GM21515 (cell line): ENCODE results near the gene KMT2B.

Source experiments
- ATAC-seq: cut with Tn5 transposase; IDR thresholded peaks from one replicate; pipeline ENCODE4 v1.9.1; 2021; ENCODE audit not compliant: unreplicated experiment

The KMT2B gene

GRCh38 chr19:35776102-35776788 lies 58.4 kb downstream of the KMT2B start:
- no peak for ATAC-seq

- ATAC-seq: no peak
Measured at GRCh38 chr19:35777086-35777841, 59.5 kb downstream of the KMT2B start.

GRCh38 chr19:35777961-35778360 lies 60.2 kb downstream of the KMT2B start:
- ATAC-seq: no peak

GRCh38 chr19:35779033-35779432 lies 61.2 kb downstream of the KMT2B start:
- ATAC-seq: no peak

- ATAC-seq: no peak
Measured at GRCh38 chr19:35780058-35780457, 62.3 kb downstream of the KMT2B start.

- no peak for ATAC-seq
Measured at GRCh38 chr19:35780717-35781116, 62.9 kb downstream of the KMT2B start.

- ATAC-seq: no peak
Measured at GRCh38 chr19:35781650-35782049, 63.8 kb downstream of the KMT2B start.

- no peak for ATAC-seq
Measured at GRCh38 chr19:35782589-35782988, 64.8 kb downstream of the KMT2B start.

- no peak for ATAC-seq
Measured at GRCh38 chr19:35783469-35784434, 65.9 kb downstream of the KMT2B start.

- no peak for ATAC-seq
Measured at GRCh38 chr19:35784503-35785338, 66.9 kb downstream of the KMT2B start.

- ATAC-seq: no peak
Measured at GRCh38 chr19:35785339-35785627, 67.5 kb downstream of the KMT2B start.

- no peak for ATAC-seq
Measured at GRCh38 chr19:35786299-35787160, 68.7 kb downstream of the KMT2B start.

- no peak for ATAC-seq
Measured at GRCh38 chr19:35787227-35787799, 69.5 kb downstream of the KMT2B start.
